Parathyroid adenoma (tissue), 2 donors: ENCODE measurements around the gene FZR1.
A peak's percentile ranks its signal among the peaks of the same experiment; 100 is the strongest.

Experiments used
- H2AFZ ChIP-seq: fragments of 300-600 bp; sonication (generic); one replicate; pipeline ENCODE4 v1.7.0; 2017; ENCODE audit warnings: antibody characterized with exemption, mild to moderate bottlenecking
- H3K27ac ChIP-seq: fragments of 300-600 bp; sonication (generic); one replicate; pipeline ENCODE4 v1.7.0; 2017
- H3K27me3 ChIP-seq: fragments of 300-600 bp; sonication (generic); one replicate; pipeline ENCODE4 v1.7.0; 2017; ENCODE audit warnings: low read length; ENCODE audit not compliant: control insufficient read depth, insufficient read depth
- H3K36me3 ChIP-seq: fragments of 300-600 bp; sonication (generic); one replicate; pipeline ENCODE4 v1.7.0; 2017; ENCODE audit warnings: low read length; ENCODE audit not compliant: control insufficient read depth, insufficient read depth
- H3K4me1 ChIP-seq: fragments of 300-600 bp; sonication (generic); one replicate; pipeline ENCODE4 v1.7.0; 2017; ENCODE audit warnings: control low read depth
- H3K4me2 ChIP-seq: fragments of 300-600 bp; sonication (generic); one replicate; pipeline ENCODE4 v1.7.0; 2017; ENCODE audit warnings: low read length
- H3K4me3 ChIP-seq: fragments of 300-600 bp; sonication (generic); one replicate; pipeline ENCODE4 v1.7.0; 2017; ENCODE audit warnings: low read depth, low read length
- H3K79me2 ChIP-seq: fragments of 300-600 bp; sonication (generic); one replicate; pipeline ENCODE4 v1.7.0; 2017; ENCODE audit warnings: control low read depth
- H3K9ac ChIP-seq: fragments of 300-600 bp; sonication (generic); one replicate; pipeline ENCODE4 v1.7.0; 2017; ENCODE audit warnings: mild to moderate bottlenecking
- H3K9me3 ChIP-seq: fragments of 300-600 bp; sonication (generic); one replicate; pipeline ENCODE4 v1.7.0; 2017; ENCODE audit warnings: low read length; ENCODE audit not compliant: control insufficient read depth
- CTCF ChIP-seq: fragments of 300-600 bp; sonication (generic); IDR thresholded peaks from one replicate; pipeline ENCODE4 v1.7.0; 2017; ENCODE audit warnings: antibody characterized with exemption, mild to moderate bottlenecking
- donor health status: primary hyperparathyroidism.

Gene FZR1

GRCh38 chr19:3543150-3544057, 37.3 kb downstream of the FZR1 start:
- Histone ChIP-seq H3K27me3 (no peaks in the 10 kb centered on the region), H3K4me2 (no peak overlapping the region), H3K4me1 (no peaks in the 10 kb centered on the region), H3K4me3 (no peak overlapping the region), H3K27ac (no peak overlapping the region), H3K9me3 (no peaks in the 10 kb centered on the region), H3K36me3 (no peaks in the 10 kb centered on the region), H3K9ac (no peak overlapping the region), H2AFZ (no peak overlapping the region), H3K79me2 (no peaks in the 10 kb centered on the region)
- TF ChIP-seq CTCF: no peak

GRCh38 chr19:3544058-3544376, 37.9 kb downstream of the FZR1 start:
- Histone ChIP-seq H3K4me1 (no peaks in the 10 kb centered on the region), H3K9ac (no peak overlapping the region), H3K4me2 (no peak overlapping the region), H3K27ac (no peak overlapping the region), H3K27me3 (no peaks in the 10 kb centered on the region), H2AFZ (no peak overlapping the region), H3K9me3 (no peaks in the 10 kb centered on the region), H3K79me2 (no peaks in the 10 kb centered on the region), H3K4me3 (no peak overlapping the region), H3K36me3 (no peaks in the 10 kb centered on the region)
- no peak for TF ChIP-seq CTCF

DNA sequence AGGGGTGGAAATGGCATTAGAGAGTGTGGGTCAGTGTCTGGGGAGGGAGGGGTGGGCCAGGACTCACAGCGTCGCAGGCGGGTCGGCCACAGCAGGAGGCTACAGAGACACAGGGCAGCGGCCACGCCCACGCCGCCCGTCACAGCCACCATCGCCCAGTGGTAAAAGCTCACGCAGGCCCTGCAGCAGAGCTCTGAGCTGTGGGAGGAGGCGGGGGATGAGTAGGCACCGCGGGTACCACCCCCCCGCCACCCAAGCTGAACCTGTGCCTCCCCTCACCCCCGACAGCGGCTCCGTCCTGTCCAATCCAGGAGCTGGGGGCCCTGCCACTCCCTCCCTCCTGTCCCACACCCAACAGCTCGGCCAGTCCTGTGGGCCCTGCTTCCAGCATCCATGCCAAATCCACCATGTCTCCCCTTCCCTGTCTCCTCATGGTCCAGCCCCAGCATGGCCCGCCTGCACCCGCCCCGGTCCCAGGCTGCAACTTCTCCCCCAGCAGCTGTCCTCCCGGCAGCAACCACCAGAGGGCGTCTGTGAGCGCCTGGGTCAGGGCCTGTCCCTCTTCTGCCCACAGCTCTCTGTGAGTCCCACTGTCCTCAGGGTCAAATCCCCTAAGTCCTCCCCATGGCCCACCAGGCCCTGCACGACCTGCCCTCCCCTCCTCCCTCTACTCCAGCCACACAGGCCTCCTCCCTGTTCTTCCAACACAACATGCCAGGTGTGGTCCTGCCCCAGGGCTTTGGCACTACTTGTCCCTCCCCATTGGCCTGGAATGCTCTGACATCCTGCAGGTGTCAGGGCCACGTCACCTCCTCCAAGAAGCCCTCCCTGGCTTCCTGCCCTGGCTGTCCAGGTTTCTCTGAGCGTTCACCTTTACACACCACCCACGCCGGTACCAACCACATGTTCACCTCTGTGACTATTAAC, 38.9 kb downstream of the FZR1 start:
- H3K79me2 ChIP-seq: no peaks in the 10 kb centered on the region
- TF ChIP-seq CTCF: peak; percentile 88
- no peak overlapping the region for H2AFZ ChIP-seq
- H3K4me2 ChIP-seq: no peak overlapping the region
- H3K4me3 ChIP-seq: no peak overlapping the region
- H3K27ac ChIP-seq: no peak overlapping the region
- H3K9me3 ChIP-seq: no peaks in the 10 kb centered on the region
- H3K9ac ChIP-seq: no peak overlapping the region
- H3K36me3 ChIP-seq: no peaks in the 10 kb centered on the region
- no peaks in the 10 kb centered on the region for H3K4me1 ChIP-seq
- H3K27me3 ChIP-seq: no peaks in the 10 kb centered on the region

- Histone ChIP-seq H3K36me3 (no peaks in the 10 kb centered on the region), H3K9ac (no peak overlapping the region), H3K4me3 (no peak overlapping the region), H3K9me3 (no peaks in the 10 kb centered on the region), H3K4me1 (no peaks in the 10 kb centered on the region), H3K27ac (no peak overlapping the region), H2AFZ (no peak overlapping the region), H3K79me2 (no peaks in the 10 kb centered on the region), H3K4me2 (no peak overlapping the region), H3K27me3 (no peaks in the 10 kb centered on the region)
- no peak for TF ChIP-seq CTCF
Measured at GRCh38 chr19:3545669-3546034, 39.5 kb downstream of the FZR1 start.
